ENCODE measurements around the gene PITPNM3. TPM values are rescaled to one million over a fixed set of nuclear protein-coding genes. Genes with fewer than 3 reads are reported as not detected.

Gene PITPNM3
- total RNA-seq, 1 experiment from 2014 or later: 0.71 TPM

DNA sequence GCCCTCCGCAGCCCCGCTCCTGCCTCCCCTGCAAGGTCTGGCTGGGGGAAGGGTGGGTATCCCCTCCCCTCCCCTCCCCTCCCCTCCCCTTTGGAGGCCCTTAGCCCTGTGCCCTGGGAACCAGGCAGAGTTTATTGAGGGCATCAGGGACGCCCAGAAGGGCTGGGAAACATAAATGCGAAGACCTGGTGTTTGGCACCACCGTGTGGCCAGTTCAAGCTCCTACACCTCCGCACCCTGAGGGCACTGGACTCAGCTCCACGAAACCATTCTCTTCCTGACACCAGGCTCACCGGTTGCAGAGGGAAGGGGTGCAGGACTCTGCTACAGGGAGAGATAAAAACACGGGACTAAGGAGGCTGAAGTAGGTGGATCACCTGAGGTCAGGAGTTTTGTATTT lies 120.4 kb downstream of the PITPNM3 start:
- Histone ChIP-seq H3K9me3 (ENCODE audit: low read depth, low read length, poor library complexity, severe bottlenecking) (no peaks in the 10 kb centered on the region), H3K36me3 (ENCODE audit: insufficient read depth, low read length, poor library complexity, severe bottlenecking) (no peaks in the 10 kb centered on the region), H3K4me3 (ENCODE audit: low read depth, low read length, poor library complexity, severe bottlenecking) (no peak overlapping the region), H3K4me1 (ENCODE audit: insufficient read depth, low read length, poor library complexity, severe bottlenecking) (no peaks in the 10 kb centered on the region), H3K27me3 (replicated peaks; ENCODE audit: insufficient read depth, low read depth, low read length, poor library complexity) (peaks cover 4% of the 10 kb centered on the region), H3K27ac (ENCODE audit: low read depth, low read length, poor library complexity, severe bottlenecking) (no peak overlapping the region)
- ChIA-PET POLR2A (ENCODE audit: low non-redundant PET) (no interaction called here), CTCF (interaction anchor here (0.6 to 1.1 kb wide), 8 partner anchors 10 to 997 kb away, joined by 3 to 9 read pairs (median 3); partner anchors contain the start of gene C1QBP)
- intact Hi-C loops (cut with micrococcal nuclease; ENCODE audit: unreplicated experiment): loop anchor here (5.0 kb wide), 1 partner anchor 849 kb away; no protein-coding TSS in a partner anchor
- peak; percentile 71 for DNase-seq (ENCODE audit: low spot score)
- TF ChIP-seq EZH2 (IDR thresholded peaks at IDR 0.05; ENCODE audit: borderline replicate concordance, low read depth, low read length, poor library complexity, severe bottlenecking): no peak
- TF ChIP-seq, protein P1, sequence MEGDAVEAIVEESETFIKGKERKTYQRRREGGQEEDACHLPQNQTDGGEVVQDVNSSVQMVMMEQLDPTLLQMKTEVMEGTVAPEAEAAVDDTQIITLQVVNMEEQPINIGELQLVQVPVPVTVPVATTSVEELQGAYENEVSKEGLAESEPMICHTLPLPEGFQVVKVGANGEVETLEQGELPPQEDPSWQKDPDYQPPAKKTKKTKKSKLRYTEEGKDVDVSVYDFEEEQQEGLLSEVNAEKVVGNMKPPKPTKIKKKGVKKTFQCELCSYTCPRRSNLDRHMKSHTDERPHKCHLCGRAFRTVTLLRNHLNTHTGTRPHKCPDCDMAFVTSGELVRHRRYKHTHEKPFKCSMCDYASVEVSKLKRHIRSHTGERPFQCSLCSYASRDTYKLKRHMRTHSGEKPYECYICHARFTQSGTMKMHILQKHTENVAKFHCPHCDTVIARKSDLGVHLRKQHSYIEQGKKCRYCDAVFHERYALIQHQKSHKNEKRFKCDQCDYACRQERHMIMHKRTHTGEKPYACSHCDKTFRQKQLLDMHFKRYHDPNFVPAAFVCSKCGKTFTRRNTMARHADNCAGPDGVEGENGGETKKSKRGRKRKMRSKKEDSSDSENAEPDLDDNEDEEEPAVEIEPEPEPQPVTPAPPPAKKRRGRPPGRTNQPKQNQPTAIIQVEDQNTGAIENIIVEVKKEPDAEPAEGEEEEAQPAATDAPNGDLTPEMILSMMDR (conservative IDR thresholded peaks at IDR 0.05; ENCODE audit: low read depth, low read length): peak; percentile 86
- no TSS peak for BruUV-seq (replicated peaks)

DNA sequence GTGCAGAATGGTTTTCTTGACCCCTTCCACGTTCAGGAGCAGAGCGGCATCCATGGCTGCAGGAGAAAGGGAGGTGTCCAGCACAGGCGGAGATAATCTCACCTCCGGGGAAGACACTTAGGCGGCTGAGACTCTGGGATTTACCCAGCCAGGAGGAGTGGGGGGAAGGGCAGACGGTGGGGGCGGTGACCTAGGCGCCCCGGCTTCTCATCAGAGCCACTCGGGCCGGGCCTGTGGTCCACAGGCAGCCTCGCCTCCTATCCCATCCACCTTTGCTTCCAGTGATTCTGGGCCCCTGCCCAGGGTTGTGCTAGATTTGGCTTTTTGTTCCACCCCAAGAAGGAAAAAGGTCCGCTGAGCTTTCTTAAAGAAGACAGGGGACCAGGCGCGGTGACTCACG lies 121.3 kb downstream of the PITPNM3 start, which contains the start of gene AIPL1:
TSS of gene AIPL1 (minus strand) at position 71 of the 400 bp plus-strand sequence. CDS start at position 54, 17 bp downstream.
- Histone ChIP-seq H3K27me3 (replicated peaks; ENCODE audit: insufficient read depth, low read depth, low read length, poor library complexity) (peaks cover 4% of the 10 kb centered on the region), H3K9me3 (ENCODE audit: low read depth, low read length, poor library complexity, severe bottlenecking) (no peaks in the 10 kb centered on the region), H3K4me1 (ENCODE audit: insufficient read depth, low read length, poor library complexity, severe bottlenecking) (no peaks in the 10 kb centered on the region), H3K27ac (ENCODE audit: low read depth, low read length, poor library complexity, severe bottlenecking) (no peak within 1 kb of the TSS), H3K4me3 (ENCODE audit: low read depth, low read length, poor library complexity, severe bottlenecking) (no peak within 1 kb of the TSS), H3K36me3 (ENCODE audit: insufficient read depth, low read length, poor library complexity, severe bottlenecking) (no peaks in the 10 kb centered on the region)
- BruUV-seq (replicated peaks): no TSS peak
- ChIA-PET CTCF (interaction anchor here (0.6 kb wide), 1 partner anchor 767 kb away, joined by 3 read pairs; no protein-coding TSS in a partner anchor), POLR2A (ENCODE audit: low non-redundant PET) (no interaction called here)
- intact Hi-C loops (cut with micrococcal nuclease; ENCODE audit: unreplicated experiment): loop anchor here (5.0 kb wide), 1 partner anchor 848 kb away; no protein-coding TSS in a partner anchor
- TF ChIP-seq EZH2 (IDR thresholded peaks at IDR 0.05; ENCODE audit: borderline replicate concordance, low read depth, low read length, poor library complexity, severe bottlenecking): no peak
- TF ChIP-seq, protein P1 (conservative IDR thresholded peaks at IDR 0.05; ENCODE audit: low read depth, low read length): no peak
- no peak for DNase-seq (ENCODE audit: low spot score)

DNA sequence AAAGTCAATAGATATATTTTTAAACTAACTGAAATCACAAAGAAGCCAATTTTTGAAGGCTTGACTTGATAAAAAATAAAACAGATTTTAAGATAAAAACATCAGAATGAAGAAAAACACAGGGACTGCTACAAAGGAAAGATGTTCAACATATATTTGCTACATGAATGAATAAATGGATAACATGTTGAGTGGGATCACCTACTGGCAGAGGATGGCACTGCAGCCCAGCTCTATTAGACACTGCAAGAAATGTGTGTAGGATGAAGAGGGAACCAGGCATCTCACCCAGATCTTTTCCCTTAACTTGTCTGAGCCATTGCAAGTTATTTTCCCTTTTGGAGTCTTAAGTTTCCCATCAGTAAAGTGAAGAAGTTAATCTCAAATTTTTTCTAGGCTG lies 125.6 kb downstream of the PITPNM3 start:
- no peaks in the 10 kb centered on the region for H3K4me1 ChIP-seq (ENCODE audit: insufficient read depth, low read length, poor library complexity, severe bottlenecking)
- H3K36me3 ChIP-seq (ENCODE audit: insufficient read depth, low read length, poor library complexity, severe bottlenecking): no peaks in the 10 kb centered on the region
- DNase-seq (ENCODE audit: low spot score): no peak
- CTCF ChIA-PET: no interaction called here
- H3K4me3 ChIP-seq (ENCODE audit: low read depth, low read length, poor library complexity, severe bottlenecking): no peak overlapping the region
- POLR2A ChIA-PET (ENCODE audit: low non-redundant PET): no interaction called here
- TF ChIP-seq EZH2 (IDR thresholded peaks at IDR 0.05; ENCODE audit: borderline replicate concordance, low read depth, low read length, poor library complexity, severe bottlenecking): no peak
- TF ChIP-seq, protein P1 (conservative IDR thresholded peaks at IDR 0.05; ENCODE audit: low read depth, low read length): peak; percentile 48; the same call in 1 of the 2 replicates
- no peaks in the 10 kb centered on the region for H3K9me3 ChIP-seq (ENCODE audit: low read depth, low read length, poor library complexity, severe bottlenecking)
- no peak overlapping the region for H3K27ac ChIP-seq (ENCODE audit: low read depth, low read length, poor library complexity, severe bottlenecking)
- H3K27me3 ChIP-seq (replicated peaks; ENCODE audit: insufficient read depth, low read depth, low read length, poor library complexity): no peaks in the 10 kb centered on the region
- no TSS peak for BruUV-seq (replicated peaks)
- intact Hi-C loops (cut with micrococcal nuclease; ENCODE audit: unreplicated experiment): no loop called here

All from A673 (cell line).